NCI-H2029 treated with DMSO at 0.1 percent for 48 hours (cell line): ENCODE results near the gene ZNF639.

ENCODE experiments used
- DNase-seq: peaks from one replicate; lab custom pipeline; 2025; lab: John Stamatoyannopoulos, UW

Gene ZNF639

GRCh38 chr3:179318876-179319275 lies 4.0 kb upstream of the ZNF639 start:
- DNase-seq = no peak

DNA sequence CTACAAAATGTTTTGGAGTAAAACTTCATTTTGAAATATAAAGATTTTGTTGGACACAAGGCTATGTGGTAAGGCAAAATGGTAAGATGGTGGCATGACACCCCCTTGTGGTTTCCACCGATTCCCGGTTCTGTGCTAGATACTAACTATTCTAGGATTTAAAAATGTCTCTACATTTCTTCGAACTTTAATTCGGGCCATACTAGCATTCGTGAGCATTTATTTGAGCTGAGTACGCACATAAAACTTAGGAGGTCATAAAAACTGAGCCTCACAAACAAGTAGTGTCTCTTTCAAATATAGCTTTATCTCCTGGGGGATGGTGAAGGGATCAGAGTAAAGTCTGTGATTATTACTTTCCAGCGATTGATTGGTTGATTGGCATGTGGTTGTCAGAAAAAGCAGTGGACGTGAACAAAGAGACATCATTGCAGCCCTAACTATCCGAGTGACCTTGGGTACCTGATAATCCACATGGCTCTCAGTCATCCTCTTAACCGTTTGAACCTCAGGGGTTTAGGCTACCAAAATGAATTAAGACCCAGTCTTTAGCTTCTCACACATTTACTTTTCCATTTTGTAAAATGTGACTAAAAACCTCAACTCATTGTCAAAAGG lies 1.1 kb upstream of the ZNF639 start:
- DNase-seq = no peak

DNA sequence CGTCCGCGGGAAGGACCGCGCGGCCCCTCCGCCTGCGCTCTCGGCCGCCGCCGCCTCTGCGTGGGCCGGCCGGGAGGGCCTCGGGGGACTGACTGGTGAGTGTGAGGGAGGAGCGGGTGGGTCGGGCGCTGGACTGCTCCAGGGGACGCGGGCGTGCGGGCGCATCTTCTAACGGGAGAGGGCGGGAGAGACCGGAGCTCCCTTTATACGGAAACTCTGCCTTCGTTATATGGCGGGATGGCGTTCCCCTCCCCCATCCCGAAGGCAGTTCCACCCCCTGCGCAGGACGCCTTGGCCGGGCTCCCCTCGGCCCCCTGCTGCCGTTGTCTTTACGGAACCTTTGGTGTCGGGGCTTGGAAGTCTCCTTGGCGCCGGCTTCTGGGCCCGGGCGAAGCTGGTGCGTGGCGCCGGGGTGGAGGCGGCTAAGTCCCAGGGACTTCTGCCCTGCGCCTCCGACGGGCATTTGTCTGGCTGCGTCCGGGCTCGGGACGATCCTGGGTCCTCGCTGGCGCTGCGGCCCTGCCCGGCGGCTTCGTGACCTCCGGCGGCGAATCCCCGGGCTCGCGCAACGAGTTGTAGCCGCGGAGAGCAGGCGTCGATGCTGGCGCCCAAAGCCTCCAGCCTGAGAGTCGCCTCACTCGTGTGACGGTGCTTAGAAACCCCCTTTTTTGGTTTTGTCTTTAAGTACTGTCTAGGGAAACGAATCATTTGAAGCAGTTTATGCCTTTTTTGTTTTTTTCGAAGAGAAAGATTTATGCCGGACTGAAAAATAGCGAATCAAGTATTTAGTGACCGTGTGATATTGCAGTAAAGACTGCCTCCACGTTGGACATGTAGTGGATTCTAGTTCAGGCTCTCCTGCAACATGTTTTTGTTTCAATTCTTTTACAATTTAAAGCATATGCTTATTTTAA lies 623 bp downstream of the ZNF639 start:
- no peak for DNase-seq

DNA sequence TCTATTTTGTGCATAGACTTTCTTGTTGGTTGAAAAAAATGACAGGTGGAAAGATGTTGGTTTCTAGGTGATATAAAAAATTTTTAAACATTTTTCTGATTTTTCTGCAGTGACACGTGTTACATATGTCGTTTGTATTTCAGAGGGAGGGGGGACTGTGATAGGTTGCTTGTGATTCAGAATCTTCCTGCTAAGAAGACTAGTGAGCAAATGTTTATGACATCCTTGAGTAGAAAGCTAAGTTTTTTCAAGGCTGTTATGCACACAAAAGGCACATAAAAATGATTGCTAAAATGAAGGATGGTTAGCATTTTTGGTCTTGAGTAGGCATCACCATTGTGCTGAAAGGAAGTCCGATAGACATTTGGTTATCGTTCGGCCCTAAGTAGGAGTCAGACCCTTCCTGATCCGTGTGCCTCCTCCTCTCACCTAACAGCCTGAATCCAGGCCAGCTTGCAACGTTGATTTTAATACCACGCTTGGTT lies 1.5 kb downstream of the ZNF639 start:
- no peak for DNase-seq

- no peak for DNase-seq
Observed at GRCh38 chr3:179330438-179330837, 7.6 kb downstream of the ZNF639 start.

- no peak for DNase-seq
Observed at GRCh38 chr3:179332240-179332639, 9.4 kb downstream of the ZNF639 start.

GRCh38 chr3:179333084-179333483 lies 10.3 kb downstream of the ZNF639 start:
- no peak for DNase-seq

- no peak for DNase-seq
Observed at GRCh38 chr3:179336345-179336929, 13.6 kb downstream of the ZNF639 start.

DNA sequence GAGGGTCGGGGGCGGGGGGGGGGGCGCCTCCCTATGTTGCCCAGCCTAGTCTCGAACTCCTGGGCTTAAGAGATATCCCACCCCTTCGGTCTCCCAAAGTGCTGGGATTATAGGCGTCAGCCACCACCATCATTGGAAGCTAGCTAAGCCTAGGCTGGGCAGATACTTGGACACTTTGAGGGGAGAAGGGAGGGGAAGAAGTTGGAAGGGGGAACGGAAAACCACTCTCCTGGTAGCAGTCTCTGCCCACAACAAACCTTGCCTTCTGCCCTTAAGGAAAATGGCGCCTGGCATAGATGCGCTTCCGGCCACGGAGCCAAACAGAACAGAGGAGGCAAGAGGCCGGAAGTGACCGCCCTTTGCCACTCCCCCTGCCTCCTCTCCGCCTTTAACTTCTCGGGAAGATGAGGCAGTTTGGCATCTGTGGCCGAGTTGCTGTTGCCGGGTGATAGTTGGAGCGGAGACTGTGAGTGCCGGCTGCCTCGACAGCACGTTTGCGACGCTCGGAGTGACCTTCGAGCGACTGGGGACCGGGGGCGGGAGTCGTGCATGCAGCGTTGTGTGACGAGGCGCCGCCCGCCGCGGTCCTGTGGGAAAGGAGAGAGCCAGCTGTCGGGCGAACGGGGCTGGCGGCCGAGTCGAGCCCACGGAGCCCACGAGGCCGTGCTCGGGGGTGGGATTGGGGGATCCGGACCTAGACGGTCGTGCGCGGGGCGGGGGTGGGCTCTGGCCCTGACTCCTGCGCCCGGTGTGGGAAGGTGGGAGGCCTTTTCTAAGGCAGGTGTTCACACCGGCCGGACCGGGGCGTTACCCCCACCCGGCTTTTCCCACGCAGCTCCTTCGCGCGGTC lies 24.7 kb downstream of the ZNF639 start, which contains the start of gene MFN1:
MFN1 (plus strand) TSS at position 365 of the 850 bp plus-strand sequence. CDS start 1,143 bp downstream, outside the sequence.
- peak; percentile 86 for DNase-seq

DNA sequence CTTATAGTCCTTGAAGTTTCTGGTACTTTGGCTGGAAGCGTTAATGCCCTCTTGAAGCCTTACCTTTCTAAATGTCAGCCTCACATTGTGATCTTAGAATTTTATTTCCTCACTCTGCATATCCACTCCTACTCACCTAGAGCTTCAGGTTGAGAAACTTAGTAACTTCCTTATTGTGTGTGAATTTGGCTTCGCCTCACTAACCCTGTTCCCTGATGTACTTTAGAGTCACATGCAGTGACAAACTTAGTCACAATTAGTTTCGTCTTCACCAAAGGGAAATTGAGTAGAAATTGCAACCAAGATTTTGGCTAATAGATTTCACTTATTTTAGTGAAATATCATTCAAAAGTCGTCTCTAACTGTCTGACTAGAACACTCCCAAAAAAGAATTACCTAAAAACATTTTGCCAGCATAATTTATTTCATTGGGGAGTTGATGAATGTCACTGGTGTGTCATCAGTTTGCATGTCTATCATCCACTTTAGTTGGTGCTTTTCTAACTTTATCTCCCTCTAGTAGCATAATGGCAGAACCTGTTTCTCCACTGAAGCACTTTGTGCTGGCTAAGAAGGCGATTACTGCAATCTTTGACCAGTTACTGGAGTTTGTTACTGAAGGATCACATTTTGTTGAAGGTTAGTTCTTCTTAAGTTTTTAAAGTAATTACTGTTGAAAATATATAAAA lies 25.6 kb downstream of the ZNF639 start:
- no peak for DNase-seq

- no peak for DNase-seq
Observed at GRCh38 chr3:179355996-179356395, 33.2 kb downstream of the ZNF639 start.

- no peak for DNase-seq
Observed at GRCh38 chr3:179363332-179363731, 40.5 kb downstream of the ZNF639 start.

GRCh38 chr3:179369621-179370020 lies 46.8 kb downstream of the ZNF639 start:
- no peak for DNase-seq

DNA sequence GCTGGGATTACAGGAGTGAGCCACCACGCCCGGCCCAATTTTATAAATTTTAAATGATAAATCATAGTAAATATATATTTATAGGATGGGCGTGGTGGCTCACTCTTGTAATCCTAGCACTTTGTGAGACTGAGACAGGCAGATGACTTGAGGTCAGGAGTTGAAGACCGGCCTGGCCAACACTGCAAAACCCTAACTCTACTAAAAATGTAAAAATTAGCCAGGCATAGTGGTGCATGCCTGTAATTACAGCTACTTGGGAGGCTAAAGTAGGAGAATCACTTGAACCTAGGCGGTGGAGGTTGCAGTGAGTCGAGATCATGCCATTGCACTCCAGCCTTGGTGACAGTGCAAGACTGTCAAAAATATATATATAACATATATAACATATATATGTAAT lies 51.1 kb downstream of the ZNF639 start:
- no peak for DNase-seq

- no peak for DNase-seq
Observed at GRCh38 chr3:179375091-179375999, 52.5 kb downstream of the ZNF639 start.

DNA sequence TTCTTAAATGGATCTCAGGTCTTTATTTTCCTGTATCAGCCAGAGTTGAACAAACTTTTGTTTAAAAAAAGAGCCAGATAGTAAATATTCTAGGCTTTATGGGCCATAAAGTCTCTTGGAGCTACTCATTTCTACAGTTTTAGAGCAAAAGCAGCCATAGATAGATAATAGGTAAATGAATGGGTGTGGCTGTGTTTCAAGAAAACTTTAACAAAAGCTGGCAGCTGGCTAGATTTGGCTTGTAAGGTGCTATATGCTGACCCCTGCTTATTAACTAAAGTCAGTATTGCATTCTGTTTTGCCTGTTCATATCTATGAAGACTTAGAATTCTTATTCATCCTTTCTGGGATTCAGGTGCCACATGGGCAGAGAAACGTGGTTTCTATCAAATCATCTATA lies 53.6 kb downstream of the ZNF639 start:
- no peak for DNase-seq
